ELR (cell line): ENCODE data around the gene LRATD1.
A peak's percentile ranks its signal among the peaks of the same experiment; 100 is the strongest.

Experiments
- DNase-seq: peaks from one replicate; pipeline ENCODE4 v3.0.0-alpha.2; 2015; ENCODE audit warnings: low read depth

Gene LRATD1

GRCh38 chr2:14633461-14634181 lies 1.1 kb downstream of the LRATD1 start:
- DNase-seq: peak; percentile 9

GRCh38 chr2:14634182-14634488 lies 1.6 kb downstream of the LRATD1 start:
- DNase-seq: peak; percentile 3

GRCh38 chr2:14634489-14635390 lies 2.2 kb downstream of the LRATD1 start:
- peak; percentile 82 for DNase-seq

GRCh38 chr2:14635391-14635871 lies 2.9 kb downstream of the LRATD1 start:
- DNase-seq: peak; percentile 71

GRCh38 chr2:14638488-14638887 lies 6.0 kb downstream of the LRATD1 start:
- DNase-seq: no peak

GRCh38 chr2:14641116-14641515 lies 8.6 kb downstream of the LRATD1 start:
- DNase-seq: no peak

GRCh38 chr2:14642499-14642898 lies 10.0 kb downstream of the LRATD1 start:
- no peak for DNase-seq

GRCh38 chr2:14647714-14648113 lies 15.2 kb downstream of the LRATD1 start:
- no peak for DNase-seq

GRCh38 chr2:14650066-14650465 lies 17.5 kb downstream of the LRATD1 start:
- no peak for DNase-seq

- no peak for DNase-seq
Measured at GRCh38 chr2:14654835-14655282, 22.3 kb downstream of the LRATD1 start.

GRCh38 chr2:14656146-14656545 lies 23.6 kb downstream of the LRATD1 start:
- DNase-seq: no peak

GRCh38 chr2:14661163-14661562 lies 28.6 kb downstream of the LRATD1 start:
- no peak for DNase-seq

GRCh38 chr2:14673351-14673875 lies 40.9 kb downstream of the LRATD1 start:
- peak; percentile 9 for DNase-seq

- no peak for DNase-seq
Measured at GRCh38 chr2:14675489-14675888, 43.0 kb downstream of the LRATD1 start.

GRCh38 chr2:14676371-14676770 lies 43.9 kb downstream of the LRATD1 start:
- DNase-seq: no peak

- DNase-seq: peak; percentile 11
Measured at GRCh38 chr2:14677039-14677438, 44.5 kb downstream of the LRATD1 start.

- peak; percentile 30 for DNase-seq
Measured at GRCh38 chr2:14678761-14679160, 46.2 kb downstream of the LRATD1 start.

GRCh38 chr2:14681608-14682007 lies 49.1 kb downstream of the LRATD1 start:
- no peak for DNase-seq
